ENCODE data around the gene SLC41A3. TPM values are rescaled to one million over a fixed set of nuclear protein-coding genes. Genes with fewer than 3 reads are reported as not detected.

SLC41A3 gene
- total RNA-seq, 4 donors from 2014 or later: 21.8 to 31.9 (median 31.1) TPM

DNA sequence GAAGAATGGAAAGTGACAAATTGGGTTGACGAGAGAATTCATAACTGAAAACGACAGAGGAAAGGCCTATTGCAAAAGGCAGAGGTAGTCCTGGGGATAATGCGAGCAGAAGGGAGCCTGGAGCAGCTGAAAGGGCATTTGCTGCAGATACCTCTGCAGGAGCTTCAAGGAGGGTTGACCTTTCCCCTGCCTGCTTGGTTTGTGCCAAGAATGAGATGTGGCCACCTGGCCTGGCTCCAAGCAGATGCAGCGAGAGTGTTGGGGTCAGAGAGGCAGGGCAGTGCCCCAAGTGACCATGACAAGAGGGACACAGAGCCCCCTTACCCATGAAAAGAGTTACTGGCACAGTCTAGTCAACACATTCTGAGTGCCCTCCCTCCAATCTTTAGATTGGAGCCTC lies 43.5 kb downstream of the SLC41A3 start:
- TF ChIP-seq, protein P1, sequence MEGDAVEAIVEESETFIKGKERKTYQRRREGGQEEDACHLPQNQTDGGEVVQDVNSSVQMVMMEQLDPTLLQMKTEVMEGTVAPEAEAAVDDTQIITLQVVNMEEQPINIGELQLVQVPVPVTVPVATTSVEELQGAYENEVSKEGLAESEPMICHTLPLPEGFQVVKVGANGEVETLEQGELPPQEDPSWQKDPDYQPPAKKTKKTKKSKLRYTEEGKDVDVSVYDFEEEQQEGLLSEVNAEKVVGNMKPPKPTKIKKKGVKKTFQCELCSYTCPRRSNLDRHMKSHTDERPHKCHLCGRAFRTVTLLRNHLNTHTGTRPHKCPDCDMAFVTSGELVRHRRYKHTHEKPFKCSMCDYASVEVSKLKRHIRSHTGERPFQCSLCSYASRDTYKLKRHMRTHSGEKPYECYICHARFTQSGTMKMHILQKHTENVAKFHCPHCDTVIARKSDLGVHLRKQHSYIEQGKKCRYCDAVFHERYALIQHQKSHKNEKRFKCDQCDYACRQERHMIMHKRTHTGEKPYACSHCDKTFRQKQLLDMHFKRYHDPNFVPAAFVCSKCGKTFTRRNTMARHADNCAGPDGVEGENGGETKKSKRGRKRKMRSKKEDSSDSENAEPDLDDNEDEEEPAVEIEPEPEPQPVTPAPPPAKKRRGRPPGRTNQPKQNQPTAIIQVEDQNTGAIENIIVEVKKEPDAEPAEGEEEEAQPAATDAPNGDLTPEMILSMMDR (IDR thresholded peaks at IDR 0.05; ENCODE audit: low read depth): no peak

DNA sequence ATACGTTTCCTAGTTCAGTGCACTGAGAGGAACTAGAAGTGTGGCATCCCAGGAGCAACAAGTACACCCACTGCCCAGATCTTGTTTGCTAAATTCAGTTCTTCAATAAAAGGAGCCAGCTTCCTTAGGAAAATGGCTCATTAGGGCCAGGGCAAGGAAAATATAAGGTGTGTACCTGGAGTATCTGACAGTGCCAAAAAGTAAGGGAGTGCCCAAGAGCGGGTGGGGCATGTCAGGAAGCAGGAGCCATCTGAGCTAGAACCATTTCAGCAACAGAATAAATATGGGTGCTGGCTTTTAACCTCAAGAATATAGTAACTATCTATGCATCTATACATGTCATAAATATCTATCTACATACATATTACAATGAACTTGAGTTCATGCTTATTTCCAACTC lies 44.1 kb downstream of the SLC41A3 start:
- TF ChIP-seq, protein P1 (IDR thresholded peaks at IDR 0.05; ENCODE audit: low read depth): no peak

DNA sequence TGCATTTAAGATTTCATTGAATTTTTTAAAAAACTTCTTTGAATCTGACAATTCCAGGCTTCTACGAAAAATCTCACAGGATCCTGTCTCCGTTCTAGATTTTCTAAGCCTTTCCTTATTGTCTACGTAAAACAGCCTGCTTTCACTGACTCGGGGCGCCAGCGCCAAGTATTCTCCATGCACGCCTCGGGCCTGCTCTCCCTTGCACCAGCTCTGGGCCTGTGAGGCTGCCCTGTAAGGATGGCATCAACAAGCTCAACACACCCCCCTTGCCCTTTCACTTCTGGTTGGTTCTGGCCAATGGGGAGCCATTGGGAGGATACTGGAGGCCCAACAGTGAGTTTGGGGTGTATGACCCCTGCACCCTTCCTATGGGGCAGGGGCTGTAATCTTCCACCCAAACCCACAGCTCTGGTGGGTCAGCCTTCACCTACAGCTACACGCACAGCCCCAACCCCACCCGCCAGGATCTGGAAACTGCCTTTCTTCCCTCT lies 47.8 kb downstream of the SLC41A3 start:
- TF ChIP-seq, protein P1 (IDR thresholded peaks at IDR 0.05; ENCODE audit: low read depth): no peak

DNA sequence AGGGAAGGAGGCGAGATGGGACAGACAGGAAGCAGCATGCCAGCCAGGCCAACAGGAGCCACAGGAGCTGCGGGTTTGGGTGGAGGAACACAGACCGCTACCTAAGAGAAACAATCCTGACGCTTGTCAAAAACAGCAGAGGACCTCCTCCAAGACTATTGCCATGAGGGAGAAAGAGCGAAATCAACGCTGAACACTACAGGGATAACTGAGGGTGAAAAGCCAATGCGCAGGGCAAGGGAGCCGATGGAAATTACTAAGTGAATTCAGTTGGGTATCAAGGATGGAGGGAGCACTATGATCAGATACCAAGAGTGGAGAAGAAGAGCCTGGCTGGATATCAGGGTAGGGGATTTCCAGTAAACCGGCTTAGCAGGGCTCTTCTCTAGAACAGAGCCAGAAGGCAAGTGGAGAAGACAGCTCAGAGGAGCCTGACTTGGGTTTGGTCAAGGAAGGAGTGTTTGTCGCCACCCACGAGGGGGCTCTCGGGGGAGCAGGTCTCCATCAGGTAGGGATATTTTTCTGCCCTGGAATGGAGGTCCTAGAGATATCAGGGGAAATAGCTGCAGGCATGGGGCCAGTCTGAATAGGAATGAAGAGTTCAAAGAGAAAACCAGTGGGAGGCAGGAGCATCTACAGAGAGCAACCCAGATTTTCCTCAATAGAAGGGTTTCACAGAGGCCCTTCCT lies 48.4 kb downstream of the SLC41A3 start:
- TF ChIP-seq, protein P1 (IDR thresholded peaks at IDR 0.05; ENCODE audit: low read depth): no peak

DNA sequence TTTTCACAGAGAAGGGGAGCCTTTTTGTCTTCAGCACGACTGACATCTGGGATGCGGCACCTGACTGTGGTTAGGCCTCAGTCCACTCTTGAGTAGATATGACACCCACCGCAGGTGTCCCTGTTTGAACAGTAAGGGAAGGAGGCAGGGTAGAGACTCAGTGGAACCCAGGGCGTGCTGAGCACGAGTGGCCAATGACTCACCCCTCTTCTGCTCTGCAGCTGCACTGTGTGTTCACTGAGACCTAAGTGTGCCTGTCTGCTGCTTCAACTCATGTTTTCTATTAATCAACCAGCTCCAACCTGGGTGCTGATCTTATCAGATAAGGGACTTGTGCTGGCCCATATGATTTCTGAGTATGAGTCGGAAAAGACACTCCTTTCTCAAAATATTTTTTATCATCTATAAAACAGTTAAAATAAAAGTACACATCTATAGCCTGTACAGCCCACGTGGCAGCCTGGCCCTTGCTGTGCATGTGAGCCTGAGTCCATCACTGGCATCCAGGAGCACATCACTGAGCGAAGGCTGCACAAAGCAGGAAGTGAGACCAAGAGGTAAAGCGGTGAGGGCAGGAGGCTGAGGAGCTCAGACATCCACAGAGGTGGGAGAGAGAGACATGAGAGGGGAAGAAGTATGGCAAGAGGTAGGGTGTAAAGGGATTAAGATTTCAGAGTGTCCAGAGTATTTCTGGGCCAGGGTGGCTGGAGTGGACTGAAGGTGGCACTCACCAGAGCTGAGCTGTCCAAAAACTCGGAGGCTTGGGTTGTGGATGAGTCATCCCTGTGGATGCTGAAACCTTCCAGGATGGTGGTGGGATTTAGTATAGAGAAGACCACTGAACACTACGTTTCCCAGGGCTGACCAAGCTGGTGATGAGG lies 49.2 kb downstream of the SLC41A3 start:
- TF ChIP-seq, protein P1 (IDR thresholded peaks at IDR 0.05; ENCODE audit: low read depth): no peak

DNA sequence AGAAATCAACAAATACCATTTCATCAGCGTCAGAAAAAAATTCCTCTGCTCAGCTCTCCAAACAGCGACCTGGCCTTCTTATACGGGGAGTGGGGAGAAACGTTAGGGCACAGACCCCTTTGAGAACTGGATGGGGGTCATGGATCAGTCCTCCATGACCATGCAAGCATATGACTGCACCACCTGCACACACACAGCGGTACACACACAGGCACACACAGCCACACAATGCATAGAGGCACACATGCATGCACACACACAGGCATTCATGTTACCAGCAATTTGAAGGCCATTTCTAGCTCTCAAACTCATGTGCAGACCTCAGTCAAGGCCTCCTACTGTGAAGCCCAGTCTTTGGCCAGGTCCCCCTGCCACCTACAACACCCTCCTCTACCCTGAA lies 50.2 kb downstream of the SLC41A3 start:
- TF ChIP-seq, protein P1 (IDR thresholded peaks at IDR 0.05; ENCODE audit: low read depth): no peak

All from subcutaneous adipose tissue (tissue), 4 donors.